ENCODE results near the gene CERS1. TPM values are rescaled to one million over a fixed set of nuclear protein-coding genes. Genes with fewer than 3 reads are reported as not detected.
A peak's percentile ranks its signal among the peaks of the same experiment; 100 is the strongest.

Gene CERS1
- total RNA-seq, 4 donors from 2014 or later, result 0.24 to 1.3 (median 0.59) TPM

GRCh38 chr19:18848878-18849661 is 46.9 kb downstream of the CERS1 start:
- Histone ChIP-seq H3K4me3 (replicated peaks in 1 of 3) (no peak overlapping the region), H3K27ac (peak overlapping the region; percentile 30 to 74 (median 56)), H3K9me3 (no peaks in the 10 kb centered on the region), H3K36me3 (peaks cover 39 to 40% of the 10 kb centered on the region in 2 donors), H3K27me3 (no peaks in the 10 kb centered on the region), H3K4me1 (peaks cover 8 to 47% of the 10 kb centered on the region in 2 donors)
- TF ChIP-seq POLR2A (IDR thresholded peaks at IDR 0.05), result no peak
- no peak for TF ChIP-seq CTCF (IDR thresholded peaks at IDR 0.05)
- intact Hi-C loops (cut with DNase I), result loop anchor here (5.0 kb wide), 1 partner anchor 257 kb away; no protein-coding TSS in a partner anchor
- 62 to 74% methylated on average over 23 of the region's 23 CpGs for WGBS, 2 donors
- peak in 1 of 2 donors; percentile 26 for DNase-seq

DNA sequence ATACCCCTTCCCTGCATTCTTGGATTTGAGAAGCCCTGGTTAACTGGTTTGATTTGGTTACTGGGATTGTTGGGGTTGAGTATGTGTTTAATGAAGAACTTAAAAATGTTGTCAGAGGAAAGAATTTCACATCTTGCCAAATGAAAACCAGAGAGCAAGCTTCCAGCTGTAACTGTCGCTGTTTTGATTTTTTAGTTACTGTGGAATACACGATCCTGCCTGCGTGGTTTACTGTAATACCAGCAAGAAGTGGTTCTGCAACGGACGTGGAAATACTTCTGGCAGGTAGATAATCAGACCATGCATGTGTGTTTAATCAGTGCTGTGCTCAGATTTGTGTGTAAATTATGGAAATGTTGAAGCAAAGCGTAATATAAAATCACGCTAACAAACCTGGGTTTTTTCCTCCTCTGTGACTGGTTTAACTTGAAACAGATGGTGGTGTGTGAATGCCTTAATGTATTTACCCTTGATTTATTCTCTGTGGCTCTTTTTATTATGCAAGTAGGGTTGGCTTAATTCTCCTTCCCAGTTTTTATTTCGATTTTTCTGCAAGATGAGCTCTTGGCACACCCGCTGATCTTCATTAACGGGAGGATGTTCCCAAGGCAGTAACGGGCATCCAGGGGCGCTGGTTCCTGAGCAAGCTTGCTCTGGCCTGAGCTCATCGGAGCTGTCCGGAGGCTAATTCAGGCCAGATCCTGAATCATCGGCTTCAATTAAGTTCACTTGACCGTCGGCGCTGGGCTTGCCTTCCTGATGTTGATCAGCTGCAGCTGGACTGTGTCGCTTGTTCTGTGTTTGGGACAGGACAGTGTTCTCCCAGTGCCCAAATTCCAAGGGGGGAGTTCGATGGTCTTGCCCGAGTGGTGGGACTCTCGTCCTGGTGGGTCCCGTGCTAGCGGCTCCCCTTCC is 48.2 kb downstream of the CERS1 start:
- no peaks in the 10 kb centered on the region for H3K27me3 ChIP-seq
- TF ChIP-seq CTCF (IDR thresholded peaks at IDR 0.05) (peak in 1 of 6 experiments; percentile 15), POLR2A (IDR thresholded peaks at IDR 0.05) (no peak)
- 70 to 76% methylated on average over 19 to 24 of the region's 24 CpGs for WGBS, 2 donors
- H3K4me3 ChIP-seq (replicated peaks in 1 of 3), result no peak overlapping the region
- peaks cover 13 to 56% of the 10 kb centered on the region in 2 donors for H3K4me1 ChIP-seq
- H3K9me3 ChIP-seq, result no peaks in the 10 kb centered on the region
- H3K27ac ChIP-seq, result peak overlapping the region; percentile 39 to 74 (median 56)
- no peak for DNase-seq
- peaks cover 27% of the 10 kb centered on the region in 2 donors for H3K36me3 ChIP-seq
- intact Hi-C loops (cut with DNase I), result loop anchor here (2.0 to 5.0 kb wide), 2 partner anchors 256 to 397 kb away; no protein-coding TSS in a partner anchor

GRCh38 chr19:18846862-18847548 is 49.0 kb downstream of the CERS1 start:
- Histone ChIP-seq H3K9me3 (no peaks in the 10 kb centered on the region), H3K36me3 (peaks cover 19% of the 10 kb centered on the region in 2 donors), H3K27ac (peak overlapping the region in 2 of 3 donors; percentile 3 to 7), H3K4me3 (replicated peaks in 1 of 3) (no peak overlapping the region), H3K4me1 (peaks cover 15 to 64% of the 10 kb centered on the region in 2 donors), H3K27me3 (no peaks in the 10 kb centered on the region)
- TF ChIP-seq CTCF (IDR thresholded peaks at IDR 0.05), result peak; percentile 57 to 88 (median 78)
- no peak for TF ChIP-seq POLR2A (IDR thresholded peaks at IDR 0.05)
- peak; percentile 76 to 84 for DNase-seq
- intact Hi-C loops (cut with DNase I), result loop anchor here (2.0 to 5.0 kb wide), 2 partner anchors 255 to 396 kb away; no protein-coding TSS in a partner anchor
- WGBS, 2 donors, result 57 to 62% methylated on average over 19 of the region's 19 CpGs

DNA sequence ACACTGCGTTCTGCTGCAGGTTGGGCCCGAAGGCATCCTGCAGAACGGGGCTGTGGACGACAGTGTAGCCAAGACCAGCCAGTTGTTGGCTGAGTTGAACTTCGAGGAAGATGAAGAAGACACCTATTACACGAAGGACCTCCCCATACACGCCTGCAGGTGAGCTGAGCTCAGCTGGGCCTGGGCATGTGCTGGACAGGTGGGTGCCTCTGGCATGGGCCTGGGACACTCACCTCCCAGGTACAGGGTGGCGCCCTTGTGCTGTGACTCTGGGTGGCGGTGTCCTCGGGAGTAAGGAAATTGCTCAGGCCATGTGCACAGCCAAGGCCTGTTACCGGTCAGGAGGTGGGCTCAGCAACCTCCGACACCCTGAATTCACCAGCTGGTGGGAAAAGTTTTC is 50.0 kb downstream of the CERS1 start:
- TF ChIP-seq POLR2A (IDR thresholded peaks at IDR 0.05), result no peak
- TF ChIP-seq CTCF (IDR thresholded peaks at IDR 0.05), result no peak
- WGBS, 2 donors, result 86 to 88% methylated on average over 6 of the region's 12 CpGs
- no peak for DNase-seq
- H3K4me1 ChIP-seq, result peaks cover 16 to 71% of the 10 kb centered on the region in 2 donors
- no peak overlapping the region for H3K4me3 ChIP-seq (replicated peaks in 1 of 3)
- peaks cover 8 to 10% of the 10 kb centered on the region in 2 donors for H3K36me3 ChIP-seq
- intact Hi-C loops (cut with DNase I), result loop anchor here (2.0 to 5.0 kb wide), 2 partner anchors 254 to 395 kb away; no protein-coding TSS in a partner anchor
- no peak overlapping the region for H3K27ac ChIP-seq
- no peaks in the 10 kb centered on the region for H3K27me3 ChIP-seq
- H3K9me3 ChIP-seq, result no peaks in the 10 kb centered on the region
